Measurements from ENCODE around the gene TAP2. TPM values are rescaled to one million over a fixed set of nuclear protein-coding genes. Genes with fewer than 3 reads are reported as not detected.

The TAP2 gene
- total and polyA plus RNA-seq, 7 donors, result 7.6 to 18.5 (median 15.4) TPM

DNA sequence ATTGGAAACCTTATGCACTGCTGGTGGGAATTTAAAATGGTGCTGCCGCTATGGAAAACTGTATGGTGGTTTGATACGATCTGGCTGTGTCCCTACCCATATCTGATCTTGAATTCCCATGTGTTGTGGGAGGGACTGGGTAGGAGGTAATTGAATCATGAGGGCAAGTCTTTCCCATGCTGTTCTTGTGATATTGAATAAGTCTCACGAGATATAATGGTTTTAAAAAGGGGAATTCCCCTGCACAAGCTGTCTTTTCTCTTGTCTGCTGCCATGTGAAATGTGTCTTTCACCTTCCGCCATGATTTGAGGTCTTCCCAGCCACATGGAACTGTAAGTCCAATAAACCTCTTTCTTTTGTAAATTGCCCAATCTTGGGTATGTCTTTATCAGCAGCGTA, 4.9 kb downstream of the TAP2 start:
- H3K36me3 ChIP-seq (ENCODE audit: insufficient read depth in 1 of 2, low read depth in 1 of 2), result peaks cover 0 to 74% of the 10 kb centered on the region in 2 donors
- intact Hi-C loops (cut with DNase I), result no loop called here

DNA sequence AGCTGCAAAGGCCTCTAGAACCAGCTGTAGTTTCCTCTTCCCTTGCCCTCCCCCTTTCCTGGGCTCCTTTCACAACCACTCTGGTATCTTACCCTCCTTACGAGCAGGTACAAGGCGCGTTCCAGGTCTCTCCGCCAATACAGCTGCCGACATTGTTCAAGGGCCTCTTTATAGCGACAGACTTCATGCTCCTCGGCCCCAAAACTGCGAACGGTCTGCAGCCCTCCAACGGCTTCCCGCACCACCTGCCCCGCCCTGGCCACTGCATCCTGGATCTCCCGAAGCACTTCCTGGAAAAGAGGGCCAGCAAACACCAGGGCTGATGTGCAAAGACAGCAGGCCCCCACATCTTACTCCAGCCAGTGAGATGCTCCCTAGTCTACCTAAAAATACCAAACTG, 6.0 kb downstream of the TAP2 start:
- ATAC-seq, result no peak
- intact Hi-C loops (cut with DNase I), result no loop called here

More for the DNA sequence above, 4.9 kb downstream of the TAP2 start:
- no peaks in the 10 kb centered on the region for H3K27me3 ChIP-seq (ENCODE audit: insufficient read depth in 3 of 3, low read length in 2 of 3)
- no peaks in the 10 kb centered on the region for H3K9me3 ChIP-seq
- no peak overlapping the region for H3K27ac ChIP-seq
- TF ChIP-seq, protein P1, sequence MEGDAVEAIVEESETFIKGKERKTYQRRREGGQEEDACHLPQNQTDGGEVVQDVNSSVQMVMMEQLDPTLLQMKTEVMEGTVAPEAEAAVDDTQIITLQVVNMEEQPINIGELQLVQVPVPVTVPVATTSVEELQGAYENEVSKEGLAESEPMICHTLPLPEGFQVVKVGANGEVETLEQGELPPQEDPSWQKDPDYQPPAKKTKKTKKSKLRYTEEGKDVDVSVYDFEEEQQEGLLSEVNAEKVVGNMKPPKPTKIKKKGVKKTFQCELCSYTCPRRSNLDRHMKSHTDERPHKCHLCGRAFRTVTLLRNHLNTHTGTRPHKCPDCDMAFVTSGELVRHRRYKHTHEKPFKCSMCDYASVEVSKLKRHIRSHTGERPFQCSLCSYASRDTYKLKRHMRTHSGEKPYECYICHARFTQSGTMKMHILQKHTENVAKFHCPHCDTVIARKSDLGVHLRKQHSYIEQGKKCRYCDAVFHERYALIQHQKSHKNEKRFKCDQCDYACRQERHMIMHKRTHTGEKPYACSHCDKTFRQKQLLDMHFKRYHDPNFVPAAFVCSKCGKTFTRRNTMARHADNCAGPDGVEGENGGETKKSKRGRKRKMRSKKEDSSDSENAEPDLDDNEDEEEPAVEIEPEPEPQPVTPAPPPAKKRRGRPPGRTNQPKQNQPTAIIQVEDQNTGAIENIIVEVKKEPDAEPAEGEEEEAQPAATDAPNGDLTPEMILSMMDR (IDR thresholded peaks at IDR 0.05), result no peak
- ATAC-seq, result no peak
- no peak for DNase-seq
- peaks cover 12% of the 10 kb centered on the region for H3K4me1 ChIP-seq
- no peak overlapping the region for H3K4me3 ChIP-seq
- 83 to 89% (median 86%) methylated on average over 5 of the region's 5 CpGs for WGBS, 3 donors

DNA sequence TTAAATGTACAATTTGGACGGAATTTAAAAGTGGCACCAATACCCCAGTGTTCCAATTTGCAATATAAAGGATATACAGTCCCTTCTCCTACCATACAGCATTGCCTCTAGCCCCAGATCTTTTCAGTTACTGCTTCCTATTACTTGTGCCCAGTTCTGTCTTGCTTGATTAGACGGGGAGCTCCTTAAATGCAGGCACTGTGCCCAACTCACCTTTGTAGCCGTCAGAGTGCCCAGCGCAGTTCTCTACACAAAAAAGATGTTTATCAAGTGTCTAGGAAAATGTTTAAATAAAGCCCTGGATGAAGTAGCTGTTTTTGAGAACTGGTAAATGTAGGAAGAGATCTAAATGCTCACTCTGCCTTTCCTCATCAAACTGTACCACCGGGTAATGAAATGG, 7.6 kb downstream of the TAP2 start:
- H3K27ac ChIP-seq, result no peak overlapping the region
- peaks cover 0 to 78% of the 10 kb centered on the region in 2 donors for H3K36me3 ChIP-seq (ENCODE audit: insufficient read depth in 1 of 2, low read depth in 1 of 2)
- ATAC-seq (no peak), DNase-seq (no peak)
- intact Hi-C loops (cut with DNase I), result no loop called here
- no peak overlapping the region for H3K4me3 ChIP-seq
- 86 to 91% (median 90%) methylated on average over 5 of the region's 5 CpGs for WGBS, 3 donors
- no peaks in the 10 kb centered on the region for H3K27me3 ChIP-seq (ENCODE audit: insufficient read depth in 3 of 3, low read length in 2 of 3)
- H3K4me1 ChIP-seq, result no peaks in the 10 kb centered on the region
- H3K9me3 ChIP-seq, result no peaks in the 10 kb centered on the region
- TF ChIP-seq, protein P1 (IDR thresholded peaks at IDR 0.05), result no peak

More for the DNA sequence above, 6.0 kb downstream of the TAP2 start:
- H3K4me3 ChIP-seq, result no peak overlapping the region
- H3K36me3 ChIP-seq (ENCODE audit: insufficient read depth in 1 of 2, low read depth in 1 of 2), result peaks cover 0 to 84% of the 10 kb centered on the region in 2 donors
- H3K27ac ChIP-seq, result no peak overlapping the region
- TF ChIP-seq, protein P1 (IDR thresholded peaks at IDR 0.05), result no peak
- no peak for DNase-seq
- WGBS, 3 donors, result 73 to 79% (median 78%) methylated on average over 13 of the region's 13 CpGs
- no peaks in the 10 kb centered on the region for H3K9me3 ChIP-seq
- no peaks in the 10 kb centered on the region for H3K27me3 ChIP-seq (ENCODE audit: insufficient read depth in 3 of 3, low read length in 2 of 3)
- peaks cover 8% of the 10 kb centered on the region for H3K4me1 ChIP-seq

DNA sequence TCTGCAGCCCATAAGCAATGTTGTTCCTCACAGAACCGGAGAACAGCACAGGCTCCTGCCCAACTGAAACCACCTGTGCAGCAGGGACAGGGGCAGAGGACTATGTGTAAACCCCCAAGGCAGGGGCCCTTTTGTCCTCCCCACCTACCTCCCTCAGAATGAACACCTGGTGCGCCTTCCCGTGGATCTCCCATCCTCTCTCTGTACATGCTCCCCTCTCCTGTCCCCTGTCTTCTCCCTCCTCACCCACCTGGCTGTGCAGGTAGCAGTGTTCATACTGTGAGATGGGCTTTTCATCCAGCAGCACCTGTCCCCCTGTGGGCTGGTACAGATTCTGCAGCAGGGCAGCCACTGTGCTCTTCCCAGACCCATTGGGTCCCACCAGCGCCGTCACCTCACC, 8.5 kb downstream of the TAP2 start:
- Histone ChIP-seq H3K27me3 (ENCODE audit: insufficient read depth in 3 of 3, low read length in 2 of 3) (no peaks in the 10 kb centered on the region), H3K27ac (no peak overlapping the region), H3K4me1 (no peaks in the 10 kb centered on the region), H3K36me3 (ENCODE audit: insufficient read depth in 1 of 2, low read depth in 1 of 2) (peaks cover 0 to 69% of the 10 kb centered on the region in 2 donors), H3K9me3 (no peaks in the 10 kb centered on the region), H3K4me3 (no peak overlapping the region)
- DNase-seq (no peak), ATAC-seq (no peak)
- intact Hi-C loops (cut with DNase I), result no loop called here
- 90 to 95% (median 93%) methylated on average over 5 of the region's 5 CpGs for WGBS, 3 donors
- TF ChIP-seq, protein P1 (IDR thresholded peaks at IDR 0.05), result no peak

DNA sequence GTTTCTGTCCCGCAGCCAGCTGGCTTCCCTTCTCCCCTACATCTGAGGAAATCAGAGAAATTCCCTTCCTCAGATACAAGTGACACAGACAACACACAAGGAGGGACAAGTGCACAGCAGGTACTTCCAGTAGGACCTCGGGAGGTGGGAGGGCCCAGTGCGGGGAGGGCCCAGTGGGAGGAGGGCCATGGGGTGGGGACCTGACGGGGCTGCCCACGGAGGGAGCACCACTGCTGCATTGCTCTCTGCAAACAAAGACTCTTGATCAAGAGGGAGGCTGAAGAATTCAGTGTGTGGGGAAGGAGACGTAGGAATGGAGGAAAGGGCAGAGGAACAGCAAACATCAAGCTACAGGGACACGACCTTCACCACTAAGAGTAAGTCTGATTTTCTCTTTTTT, 9.0 kb downstream of the TAP2 start:
- DNase-seq (no peak), ATAC-seq (no peak)
- TF ChIP-seq, protein P1 (IDR thresholded peaks at IDR 0.05), result no peak
- no peaks in the 10 kb centered on the region for H3K4me1 ChIP-seq
- no peak overlapping the region for H3K27ac ChIP-seq
- WGBS, 3 donors, result 71 to 83% (median 74%) methylated on average over 7 of the region's 7 CpGs
- no peaks in the 10 kb centered on the region for H3K9me3 ChIP-seq
- no peaks in the 10 kb centered on the region for H3K27me3 ChIP-seq (ENCODE audit: insufficient read depth in 3 of 3, low read length in 2 of 3)
- intact Hi-C loops (cut with DNase I), result loop anchor here in 1 of 2 donors (5.0 kb wide), 1 partner anchor 38 kb away; no protein-coding TSS in a partner anchor
- H3K36me3 ChIP-seq (ENCODE audit: insufficient read depth in 1 of 2, low read depth in 1 of 2), result peaks cover 0 to 64% of the 10 kb centered on the region in 2 donors
- H3K4me3 ChIP-seq, result no peak overlapping the region
